CD1c-positive myeloid dendritic cell (primary cell): Measurements from ENCODE around the gene EIF4B.

Source experiments
- DNase-seq: peaks from one replicate; pipeline ENCODE4 v3.0.0-alpha.2; 2016; ENCODE audit errors: extremely low spot score

Gene EIF4B

GRCh38 chr12:53057816-53058500 lies 51.7 kb downstream of the EIF4B start:
- DNase-seq: no peak

- no peak for DNase-seq
These were observed 52.6 kb downstream of the EIF4B start for GRCh38 chr12:53058674-53059433.

- DNase-seq: no peak
These were observed 53.3 kb downstream of the EIF4B start for GRCh38 chr12:53059434-53060063.

GRCh38 chr12:53060064-53060720 lies 53.9 kb downstream of the EIF4B start:
- DNase-seq: no peak

- no peak for DNase-seq
These were observed 54.5 kb downstream of the EIF4B start for GRCh38 chr12:53060721-53061276.

GRCh38 chr12:53061404-53062010 lies 55.3 kb downstream of the EIF4B start:
- DNase-seq: no peak

- DNase-seq: no peak
These were observed 56.0 kb downstream of the EIF4B start for GRCh38 chr12:53062011-53062961.

GRCh38 chr12:53062977-53063707 lies 56.9 kb downstream of the EIF4B start:
- DNase-seq: no peak

- DNase-seq: no peak
These were observed 57.7 kb downstream of the EIF4B start for GRCh38 chr12:53063708-53064612.

GRCh38 chr12:53064613-53065436 lies 58.6 kb downstream of the EIF4B start:
- no peak for DNase-seq

- DNase-seq: no peak
These were observed 59.2 kb downstream of the EIF4B start for GRCh38 chr12:53065470-53065869.

GRCh38 chr12:53065975-53066931 lies 60.0 kb downstream of the EIF4B start:
- peak; percentile 79 for DNase-seq

GRCh38 chr12:53067074-53067992 lies 61.1 kb downstream of the EIF4B start:
- DNase-seq: no peak

GRCh38 chr12:53067993-53068770 lies 61.9 kb downstream of the EIF4B start:
- no peak for DNase-seq
